Activated naive CD8-positive, alpha-beta T cell treated with anti-CD3 and anti-CD28 coated beads, Interleukin-2, amount 10 ng/mL, durations not matched to agents 7 days and 5 days (primary cell): ENCODE results near the gene KIF1A. TPM values are rescaled to one million over a fixed set of nuclear protein-coding genes. Genes with fewer than 3 reads are reported as not detected.

Experiments used
- ATAC-seq: fragments of 150-1000 bp; cut with Tn5 transposase; one replicate; pipeline ENCODE4 v1.10.0; 2021; ENCODE audit warnings: low read depth, moderate library complexity
- POLR2A ChIA-PET: fragments of 350-600 bp; sonication (Branson Sonifier 250); formaldehyde crosslinking; loops from one replicate; lab custom pipeline; 2021; ENCODE audit warnings: antibody characterized with exemption; lab: Charles Lee
- DNase-seq: peaks from one replicate; pipeline ENCODE4 v3.0.0; 2021
- H3K27ac Mint-ChIP-seq: one replicate; pipeline ENCODE4 v1.8.0; 2022; ENCODE audit warnings: mild to moderate bottlenecking, mixed read lengths
- H3K27me3 Mint-ChIP-seq: one replicate; pipeline ENCODE4 v1.8.0; 2022; ENCODE audit warnings: mild to moderate bottlenecking, moderate library complexity, mixed read lengths
- H3K36me3 Mint-ChIP-seq: one replicate; pipeline ENCODE4 v1.8.0; 2021; ENCODE audit warnings: mild to moderate bottlenecking, mixed read lengths
- H3K4me1 Mint-ChIP-seq: one replicate; pipeline ENCODE4 v1.8.0; 2021; ENCODE audit warnings: mixed read lengths
- H3K4me3 Mint-ChIP-seq: one replicate; pipeline ENCODE4 v1.8.0; 2022; ENCODE audit warnings: mild to moderate bottlenecking, moderate library complexity, mixed read lengths
- H3K9me3 Mint-ChIP-seq: one replicate; pipeline ENCODE4 v1.8.0; 2021; ENCODE audit warnings: mixed read lengths
- total RNA-seq, 2 experiments: library from RNA; stranded (reverse); gene quantifications; one replicate each; pipeline ENCODE4 v1.2.3, GENCODE V29; 2021

KIF1A gene
- total RNA-seq, 2 experiments from 2014 or later, result 2.0 to 2.3 TPM

- Mint-ChIP-seq H3K27ac (no peak overlapping the region), H3K27me3 (no peaks in the 10 kb centered on the region), H3K36me3 (no peaks in the 10 kb centered on the region), H3K4me1 (no peaks in the 10 kb centered on the region), H3K4me3 (no peak overlapping the region), H3K9me3 (no peaks in the 10 kb centered on the region)
- ATAC-seq, result no peak
- no peak for DNase-seq
- POLR2A ChIA-PET, result no interaction called here
These were observed 31.0 kb downstream of the KIF1A start for GRCh38 chr2:240789051-240789453.

- DNase-seq (no peak), ATAC-seq (no peak)
- POLR2A ChIA-PET, result no interaction called here
- Mint-ChIP-seq H3K36me3 (no peaks in the 10 kb centered on the region), H3K4me1 (no peaks in the 10 kb centered on the region), H3K4me3 (no peak overlapping the region), H3K27ac (no peak overlapping the region), H3K9me3 (no peaks in the 10 kb centered on the region), H3K27me3 (no peaks in the 10 kb centered on the region)
These were observed 31.5 kb downstream of the KIF1A start for GRCh38 chr2:240788482-240788881.

GRCh38 chr2:240787521-240788472 is 32.2 kb downstream of the KIF1A start:
- DNase-seq, result no peak
- no peak for ATAC-seq
- POLR2A ChIA-PET, result no interaction called here
- Mint-ChIP-seq H3K27ac (no peak overlapping the region), H3K4me3 (no peak overlapping the region), H3K27me3 (no peaks in the 10 kb centered on the region), H3K4me1 (no peaks in the 10 kb centered on the region), H3K36me3 (no peaks in the 10 kb centered on the region), H3K9me3 (no peaks in the 10 kb centered on the region)

GRCh38 chr2:240786871-240787311 is 33.1 kb downstream of the KIF1A start:
- Mint-ChIP-seq H3K9me3 (no peaks in the 10 kb centered on the region), H3K4me1 (no peaks in the 10 kb centered on the region), H3K27me3 (no peaks in the 10 kb centered on the region), H3K36me3 (no peaks in the 10 kb centered on the region), H3K27ac (no peak overlapping the region), H3K4me3 (no peak overlapping the region)
- DNase-seq (no peak), ATAC-seq (no peak)
- POLR2A ChIA-PET, result no interaction called here

- H3K4me3 Mint-ChIP-seq, result no peak overlapping the region
- POLR2A ChIA-PET, result no interaction called here
- no peaks in the 10 kb centered on the region for H3K9me3 Mint-ChIP-seq
- no peaks in the 10 kb centered on the region for H3K4me1 Mint-ChIP-seq
- H3K27ac Mint-ChIP-seq, result no peak overlapping the region
- H3K36me3 Mint-ChIP-seq, result no peaks in the 10 kb centered on the region
- ATAC-seq, result no peak
- DNase-seq, result no peak
- no peaks in the 10 kb centered on the region for H3K27me3 Mint-ChIP-seq
These were observed 33.6 kb downstream of the KIF1A start for GRCh38 chr2:240786355-240786841.

- no peak overlapping the region for H3K27ac Mint-ChIP-seq
- POLR2A ChIA-PET, result no interaction called here
- H3K4me1 Mint-ChIP-seq, result no peaks in the 10 kb centered on the region
- H3K36me3 Mint-ChIP-seq, result no peaks in the 10 kb centered on the region
- no peak for ATAC-seq
- no peak for DNase-seq
- H3K4me3 Mint-ChIP-seq, result no peak overlapping the region
- no peaks in the 10 kb centered on the region for H3K9me3 Mint-ChIP-seq
- H3K27me3 Mint-ChIP-seq, result no peaks in the 10 kb centered on the region
These were observed 34.3 kb downstream of the KIF1A start for GRCh38 chr2:240785424-240786335.

- H3K9me3 Mint-ChIP-seq, result no peaks in the 10 kb centered on the region
- H3K4me1 Mint-ChIP-seq, result no peaks in the 10 kb centered on the region
- DNase-seq, result no peak
- no peak overlapping the region for H3K27ac Mint-ChIP-seq
- H3K27me3 Mint-ChIP-seq, result no peaks in the 10 kb centered on the region
- H3K36me3 Mint-ChIP-seq, result no peaks in the 10 kb centered on the region
- POLR2A ChIA-PET, result no interaction called here
- H3K4me3 Mint-ChIP-seq, result no peak overlapping the region
- no peak for ATAC-seq
These were observed 35.2 kb downstream of the KIF1A start for GRCh38 chr2:240784629-240785423.

- H3K27ac Mint-ChIP-seq, result no peak overlapping the region
- DNase-seq (no peak), ATAC-seq (no peak)
- no peaks in the 10 kb centered on the region for H3K36me3 Mint-ChIP-seq
- no peaks in the 10 kb centered on the region for H3K27me3 Mint-ChIP-seq
- no peaks in the 10 kb centered on the region for H3K9me3 Mint-ChIP-seq
- POLR2A ChIA-PET, result no interaction called here
- no peaks in the 10 kb centered on the region for H3K4me1 Mint-ChIP-seq
- no peak overlapping the region for H3K4me3 Mint-ChIP-seq
These were observed 36.0 kb downstream of the KIF1A start for GRCh38 chr2:240783819-240784621.

- DNase-seq, result no peak
- no peaks in the 10 kb centered on the region for H3K36me3 Mint-ChIP-seq
- H3K27me3 Mint-ChIP-seq, result no peaks in the 10 kb centered on the region
- no peak overlapping the region for H3K4me3 Mint-ChIP-seq
- no peaks in the 10 kb centered on the region for H3K9me3 Mint-ChIP-seq
- H3K27ac Mint-ChIP-seq, result no peak overlapping the region
- POLR2A ChIA-PET, result no interaction called here
- H3K4me1 Mint-ChIP-seq, result no peaks in the 10 kb centered on the region
- no peak for ATAC-seq
These were observed 36.9 kb downstream of the KIF1A start for GRCh38 chr2:240782886-240783818.

- no peak overlapping the region for H3K4me3 Mint-ChIP-seq
- no peaks in the 10 kb centered on the region for H3K4me1 Mint-ChIP-seq
- H3K36me3 Mint-ChIP-seq, result no peaks in the 10 kb centered on the region
- H3K27ac Mint-ChIP-seq, result no peak overlapping the region
- DNase-seq (no peak), ATAC-seq (no peak)
- H3K9me3 Mint-ChIP-seq, result no peaks in the 10 kb centered on the region
- no peaks in the 10 kb centered on the region for H3K27me3 Mint-ChIP-seq
- POLR2A ChIA-PET, result no interaction called here
These were observed 37.7 kb downstream of the KIF1A start for GRCh38 chr2:240782221-240782885.

- POLR2A ChIA-PET, result no interaction called here
- DNase-seq (no peak), ATAC-seq (no peak)
- Mint-ChIP-seq H3K36me3 (no peaks in the 10 kb centered on the region), H3K4me3 (no peak overlapping the region), H3K27ac (no peak overlapping the region), H3K27me3 (no peaks in the 10 kb centered on the region), H3K4me1 (no peaks in the 10 kb centered on the region), H3K9me3 (no peaks in the 10 kb centered on the region)
These were observed 38.4 kb downstream of the KIF1A start for GRCh38 chr2:240781471-240782220.
